Uterus (tissue), 4 donors: Measurements from ENCODE around the gene CRADD. TPM values are rescaled to one million over a fixed set of nuclear protein-coding genes. Genes with fewer than 3 reads are reported as not detected.

Experiments
- DNase-seq, 2 donors: peaks; one replicate each; pipeline ENCODE4 v3.0.0-alpha.2; 2019 to 2020
- H3K27ac ChIP-seq, 2 donors: fragments of 200-600 bp; sonication (generic); 1 replicate in 1 of 2; 2 replicates in 1 of 2; pipeline ENCODE4 v1.5.1; 2016 to 2018
- H3K27me3 ChIP-seq, 2 donors: fragments of 200-600 bp; sonication (generic); one replicate each; pipeline ENCODE4 v1.5.1; 2018 to 2019; ENCODE audit warnings: control low read depth in 1 of 2
- H3K36me3 ChIP-seq, 2 donors: fragments of 200-600 bp; sonication (generic); one replicate each; pipeline ENCODE4 v1.5.1; 2019; ENCODE audit warnings: control low read depth in 1 of 2
- H3K4me1 ChIP-seq, 2 donors: fragments of 200-600 bp; sonication (generic); one replicate each; pipeline ENCODE4 v1.5.1; 2018 to 2019; ENCODE audit warnings: control low read depth in 1 of 2
- H3K4me3 ChIP-seq, 2 donors: fragments of 200-600 bp; sonication (generic); 1 replicate in 1 of 2; 2 replicates in 1 of 2; pipeline ENCODE4 v1.5.1; 2018 to 2019; ENCODE audit warnings: mild to moderate bottlenecking in 1 of 2
- H3K9me3 ChIP-seq, 2 donors: fragments of 200-600 bp; sonication (generic); one replicate each; pipeline ENCODE4 v1.5.1; 2019; ENCODE audit warnings: control low read depth in 1 of 2
- POLR2A ChIP-seq, 2 donors: fragments of 450-650 bp; IDR thresholded peaks; one replicate each; pipeline ENCODE4 v1.6.1; 2016; ENCODE audit warnings: antibody characterized with exemption in 2 of 2, mild to moderate bottlenecking in 1 of 2, moderate library complexity in 1 of 2
- intact Hi-C: fragments of 100-400 bp; cut with DNase I; formaldehyde crosslinking; loops from one replicate; pipeline ENCODE4 v1.15.1; 2023; ENCODE audit warnings: low total_unique reads
- total RNA-seq, 4 donors: library from RNA; depleted of rRNA in 3 of 4; stranded (reverse); fragments of >200 nt in 3 of 4; gene quantifications; one replicate each; pipeline versions ENCODE4 v1.1.0 to v1.2.4, GENCODE V29; 2014 to 2023
- TF ChIP-seq, protein P1 (sequence below), 4 experiments: fragments of 200-600 bp in 2 of 4; fragments of 450-650 bp in 2 of 4; sonication (generic) in 2 of 4; IDR thresholded peaks; one replicate each; pipeline ENCODE4 v1.5.1; 2016 to 2019; ENCODE audit warnings: antibody characterized with exemption in 4 of 4, mild to moderate bottlenecking in 2 of 4, moderate library complexity in 1 of 4
- donor health status: DM: yes; HTN: yes; CAD: no.

The CRADD gene
- total RNA-seq, 4 donors from 2014 or later: 26.4 to 105 (median 49.2) TPM

DNA sequence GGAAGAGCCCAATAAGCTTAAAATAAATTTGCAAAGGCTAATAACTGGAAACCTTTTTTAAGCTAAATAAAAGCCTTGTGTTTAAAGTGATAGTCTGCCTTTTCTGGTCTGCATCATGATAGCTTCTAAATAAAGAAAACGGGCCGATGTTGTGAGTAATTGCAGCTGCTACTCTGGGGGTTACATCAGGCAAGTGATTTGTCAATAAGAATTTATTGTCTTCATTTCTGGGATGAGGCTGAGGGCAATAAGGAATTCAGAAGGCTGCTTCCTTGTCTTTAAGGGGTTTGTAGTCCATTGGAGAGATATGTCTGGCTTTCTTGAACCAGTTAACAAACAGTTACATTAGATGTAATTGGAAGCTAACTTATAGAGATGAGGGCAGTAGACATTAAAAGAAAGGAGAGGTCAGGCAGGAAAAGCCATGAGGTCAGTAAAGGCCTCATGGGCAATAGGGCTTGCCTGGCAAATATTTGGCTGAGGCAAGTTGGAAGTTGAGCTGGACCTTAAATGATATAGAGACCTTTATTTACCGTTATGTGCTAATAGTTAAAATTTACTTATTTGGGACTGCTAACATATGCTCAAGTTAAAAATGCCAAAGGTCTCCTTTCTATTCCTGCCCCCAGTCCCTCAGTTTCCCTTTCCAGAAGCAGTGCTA is 85.0 kb downstream of the CRADD start:
- intact Hi-C loops: no loop called here
- Histone ChIP-seq H3K9me3 (no peaks in the 10 kb centered on the region), H3K27ac (peak overlapping the region; percentile 35 to 71), H3K36me3 (no peaks in the 10 kb centered on the region), H3K4me1 (no peaks in the 10 kb centered on the region), H3K4me3 (no peak overlapping the region), H3K27me3 (no peaks in the 10 kb centered on the region)
- no peak for DNase-seq
- no peak for TF ChIP-seq POLR2A (IDR thresholded peaks at IDR 0.05)
- TF ChIP-seq, protein P1, sequence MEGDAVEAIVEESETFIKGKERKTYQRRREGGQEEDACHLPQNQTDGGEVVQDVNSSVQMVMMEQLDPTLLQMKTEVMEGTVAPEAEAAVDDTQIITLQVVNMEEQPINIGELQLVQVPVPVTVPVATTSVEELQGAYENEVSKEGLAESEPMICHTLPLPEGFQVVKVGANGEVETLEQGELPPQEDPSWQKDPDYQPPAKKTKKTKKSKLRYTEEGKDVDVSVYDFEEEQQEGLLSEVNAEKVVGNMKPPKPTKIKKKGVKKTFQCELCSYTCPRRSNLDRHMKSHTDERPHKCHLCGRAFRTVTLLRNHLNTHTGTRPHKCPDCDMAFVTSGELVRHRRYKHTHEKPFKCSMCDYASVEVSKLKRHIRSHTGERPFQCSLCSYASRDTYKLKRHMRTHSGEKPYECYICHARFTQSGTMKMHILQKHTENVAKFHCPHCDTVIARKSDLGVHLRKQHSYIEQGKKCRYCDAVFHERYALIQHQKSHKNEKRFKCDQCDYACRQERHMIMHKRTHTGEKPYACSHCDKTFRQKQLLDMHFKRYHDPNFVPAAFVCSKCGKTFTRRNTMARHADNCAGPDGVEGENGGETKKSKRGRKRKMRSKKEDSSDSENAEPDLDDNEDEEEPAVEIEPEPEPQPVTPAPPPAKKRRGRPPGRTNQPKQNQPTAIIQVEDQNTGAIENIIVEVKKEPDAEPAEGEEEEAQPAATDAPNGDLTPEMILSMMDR (IDR thresholded peaks at IDR 0.05): no peak

DNA sequence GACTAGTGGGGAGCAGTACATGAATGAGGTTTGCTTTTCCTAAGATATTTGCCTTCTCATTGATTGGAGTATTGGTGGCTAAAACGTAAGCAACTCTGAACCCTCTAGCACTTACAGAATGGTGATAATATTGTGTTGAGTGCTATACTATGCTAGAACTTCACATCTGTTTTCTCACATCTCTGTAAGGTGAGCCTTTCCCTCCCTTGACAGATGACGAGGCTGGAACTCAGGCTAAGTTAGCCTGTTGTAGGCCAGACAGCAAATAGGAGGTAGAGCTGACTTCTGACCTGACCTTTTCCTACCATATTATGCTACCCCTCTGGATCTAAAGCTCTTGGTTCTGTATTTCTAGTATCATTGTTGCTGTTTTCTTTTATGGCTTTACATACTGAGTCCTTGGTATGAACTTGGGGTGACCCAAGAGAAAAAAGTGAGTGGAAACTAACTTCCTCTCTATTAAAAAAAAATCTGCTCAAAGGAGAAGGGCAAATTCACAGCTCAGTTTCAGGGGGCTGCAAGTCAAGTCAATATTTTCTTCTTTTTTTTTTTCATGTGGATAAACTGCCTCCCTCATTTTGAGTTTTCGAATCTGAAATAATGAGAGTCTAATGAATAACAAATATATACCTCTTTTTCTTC is 85.9 kb downstream of the CRADD start:
- no peaks in the 10 kb centered on the region for H3K4me1 ChIP-seq
- intact Hi-C loops: no loop called here
- DNase-seq: no peak
- TF ChIP-seq POLR2A (IDR thresholded peaks at IDR 0.05): no peak
- TF ChIP-seq, protein P1 (IDR thresholded peaks at IDR 0.05): no peak
- H3K9me3 ChIP-seq: no peaks in the 10 kb centered on the region
- H3K27ac ChIP-seq: peak overlapping the region; percentile 35 to 71
- H3K36me3 ChIP-seq: no peaks in the 10 kb centered on the region
- H3K27me3 ChIP-seq: no peaks in the 10 kb centered on the region
- H3K4me3 ChIP-seq: no peak overlapping the region

DNA sequence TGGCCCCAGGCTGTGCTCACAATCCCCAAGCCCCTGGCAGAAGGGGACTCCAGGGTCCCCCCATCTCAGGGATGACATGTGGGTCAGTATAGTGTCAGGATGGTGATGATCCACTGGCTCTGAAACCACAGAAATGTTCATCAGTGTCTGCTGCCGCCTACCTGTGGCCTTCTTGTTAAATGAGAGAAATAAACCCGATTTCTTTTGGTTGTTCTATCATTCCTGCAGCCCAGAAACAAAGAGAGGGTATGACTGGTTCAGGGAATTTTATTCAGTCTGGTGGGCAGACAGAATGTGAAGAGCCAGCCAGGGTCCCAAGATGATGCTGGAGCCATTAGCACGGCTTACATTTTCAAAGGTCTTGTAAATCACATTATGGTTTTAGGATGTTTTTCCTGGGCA is 86.6 kb downstream of the CRADD start:
- no peak overlapping the region for H3K4me3 ChIP-seq
- intact Hi-C loops: no loop called here
- no peaks in the 10 kb centered on the region for H3K36me3 ChIP-seq
- H3K27ac ChIP-seq: peak overlapping the region; percentile 34 to 71
- no peaks in the 10 kb centered on the region for H3K4me1 ChIP-seq
- TF ChIP-seq, protein P1 (IDR thresholded peaks at IDR 0.05): peak in 3 of 4 experiments; percentile 23 to 40 (median 26)
- no peak for TF ChIP-seq POLR2A (IDR thresholded peaks at IDR 0.05)
- DNase-seq: no peak
- H3K9me3 ChIP-seq: no peaks in the 10 kb centered on the region
- H3K27me3 ChIP-seq: no peaks in the 10 kb centered on the region

DNA sequence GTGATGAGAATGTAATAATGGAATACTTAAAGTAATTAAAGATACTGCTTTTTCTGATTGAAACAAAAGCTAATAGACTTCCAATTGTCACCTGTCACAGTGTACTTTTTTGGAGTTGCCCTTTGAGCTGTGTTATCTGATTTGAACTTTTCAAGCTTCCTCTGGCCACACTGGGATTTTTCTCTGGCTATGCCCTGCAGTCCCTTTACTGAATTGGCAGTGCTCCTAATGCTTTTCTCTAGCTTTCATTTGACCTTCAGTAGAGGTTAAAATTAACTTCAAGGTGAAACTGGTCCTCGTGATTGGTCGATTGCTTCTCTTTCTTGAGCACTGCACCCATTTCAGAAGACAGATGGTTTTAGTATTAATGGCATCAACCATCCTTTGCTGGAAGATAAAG is 89.2 kb downstream of the CRADD start:
- no peaks in the 10 kb centered on the region for H3K9me3 ChIP-seq
- TF ChIP-seq, protein P1 (IDR thresholded peaks at IDR 0.05): no peak
- no peak for TF ChIP-seq POLR2A (IDR thresholded peaks at IDR 0.05)
- intact Hi-C loops: no loop called here
- H3K27ac ChIP-seq: peak overlapping the region; percentile 63 to 66
- H3K36me3 ChIP-seq: no peaks in the 10 kb centered on the region
- H3K27me3 ChIP-seq: no peaks in the 10 kb centered on the region
- H3K4me1 ChIP-seq: no peaks in the 10 kb centered on the region
- no peak overlapping the region for H3K4me3 ChIP-seq
- no peak for DNase-seq

DNA sequence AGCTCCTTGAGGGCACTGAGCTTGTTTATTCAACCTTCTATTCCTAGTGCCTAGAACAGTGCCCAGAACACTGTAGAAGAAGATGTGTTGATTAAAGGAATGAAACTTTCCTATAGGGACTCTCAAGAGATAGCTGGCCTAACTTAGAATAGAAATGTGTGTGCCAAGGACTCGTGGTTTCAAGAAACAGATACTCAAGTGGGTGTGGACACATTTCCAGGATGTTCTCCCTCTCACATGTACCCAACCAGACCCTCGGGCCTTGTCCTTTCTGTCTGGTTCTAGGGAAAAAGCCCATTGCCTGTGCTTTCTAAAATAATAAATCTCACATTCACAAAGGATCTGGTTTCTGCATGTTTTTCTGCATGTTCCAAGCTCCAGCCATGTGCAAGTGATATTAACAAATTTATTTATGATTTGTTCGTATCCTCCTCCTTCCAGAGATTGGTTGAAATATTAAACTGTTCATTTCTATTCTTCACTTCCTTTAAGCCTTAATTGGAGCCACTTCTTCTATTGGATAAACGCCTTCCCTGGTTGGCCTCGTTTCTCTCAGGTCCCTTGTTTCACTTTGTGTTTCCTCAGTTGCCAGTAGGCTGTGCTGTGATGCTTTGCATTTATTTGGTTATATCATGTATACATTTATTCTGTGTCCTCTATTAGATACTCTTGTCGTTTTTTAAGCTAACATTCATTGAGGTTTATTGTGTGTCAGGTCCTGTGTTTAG is 89.8 kb downstream of the CRADD start:
- H3K4me3 ChIP-seq: no peak overlapping the region
- intact Hi-C loops: no loop called here
- DNase-seq: peak in 1 of 2 donors; percentile 66
- peak overlapping the region; percentile 63 to 66 for H3K27ac ChIP-seq
- no peaks in the 10 kb centered on the region for H3K36me3 ChIP-seq
- H3K4me1 ChIP-seq: no peaks in the 10 kb centered on the region
- H3K9me3 ChIP-seq: no peaks in the 10 kb centered on the region
- no peaks in the 10 kb centered on the region for H3K27me3 ChIP-seq
- TF ChIP-seq POLR2A (IDR thresholded peaks at IDR 0.05): no peak
- TF ChIP-seq, protein P1 (IDR thresholded peaks at IDR 0.05): peak; percentile 56 to 80 (median 70)
